GM21390 (cell line): ENCODE measurements around the gene CNTNAP5.

Experiments used
- ATAC-seq: cut with Tn5 transposase; IDR thresholded peaks from one replicate; pipeline ENCODE4 v1.9.1; 2021; ENCODE audit not compliant: unreplicated experiment

CNTNAP5 gene

DNA sequence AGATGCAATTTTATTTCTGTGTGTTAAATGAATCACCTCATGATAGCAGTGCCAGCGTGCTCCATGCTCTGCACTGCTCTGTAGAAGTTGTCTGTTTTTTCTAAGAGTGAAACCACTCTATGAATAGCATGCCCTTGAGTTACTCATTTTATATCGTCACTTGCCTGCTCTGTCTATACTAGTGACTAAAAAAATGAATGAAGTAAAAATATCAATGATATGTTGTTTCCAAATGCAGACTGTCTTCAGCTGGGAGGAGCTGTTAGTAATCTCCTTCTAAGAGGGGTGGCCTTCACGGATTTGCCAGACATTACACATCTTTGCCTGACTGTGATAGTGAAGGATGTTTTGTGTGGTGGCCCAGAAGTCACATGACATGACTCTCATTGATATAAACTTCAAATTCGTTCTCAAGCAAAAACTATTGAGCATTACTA is 852.1 kb downstream of the CNTNAP5 start:
- ATAC-seq = no peak

DNA sequence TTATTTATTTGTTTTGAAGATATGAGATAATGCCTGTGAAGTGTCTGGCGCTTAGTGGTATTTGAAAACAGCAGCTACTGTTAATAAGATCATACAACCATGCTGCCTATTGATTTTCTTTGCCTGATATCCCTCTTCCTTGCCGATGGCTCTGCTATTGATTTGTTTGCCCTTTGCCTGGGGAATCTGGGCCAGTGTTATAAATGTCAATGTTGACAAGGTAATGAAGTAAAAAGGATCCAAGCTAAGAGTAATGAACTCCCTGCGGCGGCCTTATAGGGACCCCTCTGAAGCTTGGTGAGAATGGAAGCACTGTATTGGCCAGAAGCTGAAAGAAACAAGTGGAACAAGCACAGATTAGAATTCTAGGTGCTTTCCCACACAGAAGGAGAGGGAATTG is 854.6 kb downstream of the CNTNAP5 start:
- no peak for ATAC-seq

DNA sequence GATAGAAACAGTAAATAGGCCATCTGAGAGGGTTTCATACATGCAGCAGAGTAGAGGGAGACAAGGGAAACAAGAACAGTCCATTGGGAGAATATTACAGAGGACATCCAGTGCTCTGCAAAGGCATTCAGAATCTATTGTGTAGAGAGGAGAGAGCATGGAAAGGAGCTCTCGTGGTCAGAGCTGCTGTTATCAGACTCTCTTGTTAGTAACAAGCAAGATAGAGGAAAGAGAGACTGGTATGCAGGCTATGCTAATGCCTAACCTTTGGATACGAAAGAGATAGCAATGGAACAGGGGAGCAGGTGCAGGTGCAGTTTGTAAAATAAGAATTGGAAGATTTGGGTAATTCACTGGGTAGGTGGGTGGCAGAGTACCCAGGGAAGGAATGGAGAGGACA is 855.9 kb downstream of the CNTNAP5 start:
- ATAC-seq = no peak

DNA sequence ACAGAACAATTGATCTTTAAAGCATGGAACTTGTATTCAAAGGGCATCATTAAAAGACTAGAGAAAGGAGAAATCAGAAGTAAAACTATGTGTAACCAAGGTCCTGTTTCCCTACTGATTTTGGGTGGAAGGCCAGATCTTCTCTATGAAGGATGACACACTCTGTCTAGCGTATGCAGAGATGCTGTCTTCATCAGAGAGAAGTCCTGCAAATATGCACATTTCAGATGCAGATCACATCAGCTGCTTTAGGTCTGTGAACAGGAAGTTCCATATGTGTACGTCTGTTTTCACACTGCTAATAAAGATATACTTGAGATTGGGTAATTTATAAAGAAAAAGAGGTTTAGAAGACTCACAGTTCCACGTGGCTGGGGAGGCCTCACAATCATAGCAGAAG is 857.3 kb downstream of the CNTNAP5 start:
- ATAC-seq = no peak

DNA sequence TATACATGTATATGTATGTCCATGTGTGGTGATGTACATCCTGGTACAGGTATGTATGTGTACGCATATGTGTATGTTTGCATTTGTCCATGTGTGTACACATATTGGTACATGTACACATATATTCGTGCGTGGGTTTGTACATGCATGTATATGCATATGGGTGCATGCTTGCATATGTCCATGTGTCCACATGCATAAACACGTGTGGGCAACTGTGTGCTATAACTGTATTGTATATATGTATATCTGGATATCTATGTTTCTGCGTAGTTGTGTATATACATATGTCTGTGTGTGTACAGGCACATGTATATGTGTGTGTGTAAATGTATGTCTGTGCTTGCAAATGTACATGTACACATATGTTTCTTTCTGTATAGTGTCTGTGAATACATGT is 858.5 kb downstream of the CNTNAP5 start:
- no peak for ATAC-seq

DNA sequence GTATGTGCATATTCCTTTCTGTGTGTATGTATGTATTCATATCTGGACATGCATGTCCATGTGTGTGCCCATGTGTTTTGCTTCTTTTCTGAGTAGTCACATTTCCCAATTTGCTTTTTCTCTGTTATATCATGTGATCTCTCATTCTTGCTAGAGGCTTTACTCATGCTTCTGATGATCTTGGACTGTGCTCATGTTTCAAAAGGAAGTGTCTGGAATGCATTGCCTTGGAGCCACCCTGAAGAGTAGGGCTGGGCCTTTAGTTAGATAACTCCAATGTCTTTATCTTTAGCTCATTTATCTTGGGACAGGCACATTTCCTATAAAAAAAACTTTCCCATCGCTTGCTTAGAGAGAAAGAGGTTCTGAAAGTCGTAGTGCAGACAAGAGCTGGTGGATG is 859.2 kb downstream of the CNTNAP5 start:
- ATAC-seq = no peak

DNA sequence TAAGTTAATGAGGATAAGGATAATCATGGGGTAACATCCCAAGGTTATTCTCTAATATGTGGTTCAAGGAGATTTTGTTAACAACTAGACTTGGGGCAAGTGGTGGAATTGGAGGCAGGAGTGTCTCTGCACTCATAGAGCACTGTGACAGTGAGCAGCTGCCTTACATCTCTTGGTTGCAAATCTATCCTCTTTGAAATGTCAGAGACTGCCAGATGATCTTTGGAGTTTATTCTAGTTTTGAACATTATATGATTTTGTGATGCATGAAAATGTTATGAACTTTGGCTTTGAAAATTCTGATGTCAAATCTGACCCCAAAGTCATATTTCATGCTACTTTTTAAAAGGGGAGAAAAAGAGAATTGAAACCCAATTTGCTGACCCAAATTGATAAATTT is 861.1 kb downstream of the CNTNAP5 start:
- ATAC-seq = no peak

DNA sequence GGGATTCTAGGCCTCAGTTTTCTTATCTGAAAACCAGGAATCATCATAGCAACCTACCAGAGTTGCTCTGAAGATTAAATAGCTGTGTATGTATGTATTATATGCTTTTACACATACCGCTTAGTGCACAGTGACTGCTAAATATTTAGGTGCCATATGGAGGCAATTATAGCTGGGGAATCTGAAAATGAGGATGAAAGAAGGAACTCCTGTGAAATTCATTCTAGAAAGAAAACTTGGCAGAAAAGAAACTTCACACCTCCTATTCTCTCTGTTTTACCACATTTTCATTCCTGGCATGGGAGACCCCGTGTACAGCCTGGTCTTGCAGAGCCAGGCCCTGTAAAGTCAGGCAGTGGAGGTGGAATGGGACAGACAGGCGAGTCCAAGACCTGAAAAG is 862.4 kb downstream of the CNTNAP5 start:
- no peak for ATAC-seq

DNA sequence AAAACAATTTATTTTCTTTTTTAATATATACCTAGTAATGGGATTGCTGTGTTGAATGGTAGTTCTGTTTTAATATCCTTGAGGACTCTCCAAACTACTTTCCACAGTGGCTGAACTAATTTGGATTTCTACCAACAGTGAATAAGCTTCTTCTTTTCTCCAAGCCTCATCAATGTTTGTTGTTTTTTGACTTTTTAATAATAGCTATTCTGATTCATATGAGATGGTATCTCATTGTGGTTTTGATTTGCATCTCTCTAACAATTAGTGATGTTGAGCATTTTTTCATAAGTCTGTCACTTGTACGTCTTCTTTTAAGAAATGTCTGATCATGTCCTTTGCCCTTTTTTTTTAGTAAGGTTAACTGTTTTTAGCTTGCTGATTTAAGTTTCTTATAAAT is 863.3 kb downstream of the CNTNAP5 start:
- no peak for ATAC-seq

DNA sequence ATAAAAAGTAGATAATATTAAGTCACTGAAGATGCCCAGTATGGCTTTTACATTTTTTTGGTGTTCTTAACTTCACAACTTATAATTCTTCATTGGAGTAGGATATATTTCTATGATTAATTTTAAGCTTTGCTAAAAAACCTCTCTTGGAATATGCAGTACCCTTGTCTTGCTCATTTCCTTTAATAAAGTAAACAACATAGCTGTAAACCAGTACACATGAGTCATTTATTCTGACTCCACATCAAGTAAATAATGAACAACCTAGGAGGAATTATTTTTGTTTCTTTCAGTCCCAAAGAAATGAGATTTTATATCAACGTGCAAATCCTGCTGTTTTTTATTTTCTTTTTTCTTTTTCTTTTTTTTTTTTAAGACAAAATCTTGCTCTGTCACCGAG is 869.1 kb downstream of the CNTNAP5 start:
- no peak for ATAC-seq

DNA sequence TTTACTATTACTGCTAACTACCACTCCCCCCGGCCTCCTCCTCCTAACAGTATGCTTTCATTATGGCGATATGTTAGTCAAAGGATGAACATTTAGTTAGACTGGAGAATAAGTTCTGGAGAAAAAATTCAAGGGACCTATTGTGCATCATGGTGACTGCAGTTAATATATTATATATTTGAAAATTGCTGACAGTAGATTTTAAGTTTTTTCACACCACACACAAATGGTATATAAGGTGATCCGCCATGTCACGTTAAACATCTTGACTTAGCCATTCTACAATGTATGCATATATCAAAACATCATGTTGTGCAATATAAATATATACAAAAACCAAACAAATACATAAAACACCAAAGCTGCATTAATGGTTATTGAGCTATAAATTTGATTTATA is 873.7 kb downstream of the CNTNAP5 start:
- ATAC-seq = no peak

DNA sequence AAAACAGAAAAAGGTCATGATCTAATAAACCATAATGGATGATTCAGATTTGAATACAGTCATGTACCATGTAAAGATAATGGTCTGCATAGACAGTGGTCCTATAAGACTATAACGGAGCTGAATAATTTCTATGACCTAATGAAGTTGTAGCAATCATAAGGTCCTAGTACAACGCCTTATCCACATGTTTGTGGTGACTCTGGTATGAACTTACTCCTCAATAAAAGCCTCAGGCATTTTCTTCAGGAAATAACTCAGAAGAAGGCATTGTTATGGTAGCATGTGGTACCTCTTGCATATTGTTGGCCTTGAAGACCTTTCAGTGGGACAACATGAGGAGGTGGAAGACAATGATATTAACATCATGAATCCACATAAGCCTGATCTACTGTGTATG is 883.3 kb downstream of the CNTNAP5 start:
- no peak for ATAC-seq

DNA sequence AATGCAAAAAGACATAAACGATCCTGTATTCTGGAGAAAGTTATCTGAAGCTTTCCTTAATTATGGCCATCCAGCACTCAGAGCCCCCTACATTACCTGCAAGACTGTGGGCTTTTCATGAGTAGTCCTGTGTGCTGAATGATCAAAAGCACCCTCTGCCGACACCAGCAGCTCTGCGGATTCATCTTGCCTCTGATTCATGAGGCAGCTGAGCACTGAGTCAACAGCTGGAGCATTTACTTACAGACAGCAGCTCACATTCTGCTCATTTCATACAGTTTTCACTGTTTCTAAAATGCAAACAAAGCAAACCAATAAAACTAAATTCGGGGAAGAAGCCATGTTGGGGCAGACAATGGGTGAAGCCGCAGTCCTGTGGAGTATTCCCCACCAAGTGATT is 886.5 kb downstream of the CNTNAP5 start:
- ATAC-seq = no peak

DNA sequence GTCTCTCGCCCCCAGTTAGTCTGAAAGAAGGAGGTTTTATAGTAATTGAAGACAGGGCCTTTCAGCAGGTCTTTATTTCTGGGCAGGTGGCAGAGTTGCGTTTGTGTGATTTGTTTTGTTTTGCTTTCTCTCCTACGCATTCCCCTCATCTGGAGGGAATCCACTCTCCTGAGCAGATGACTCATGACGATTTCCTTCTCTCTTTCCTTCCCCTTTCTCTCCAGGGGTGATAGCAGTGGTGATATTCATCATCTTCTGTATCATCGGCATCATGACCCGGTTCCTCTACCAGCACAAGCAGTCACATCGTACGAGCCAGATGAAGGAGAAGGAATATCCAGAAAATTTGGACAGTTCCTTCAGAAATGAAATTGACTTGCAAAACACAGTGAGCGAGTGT is 888.8 kb downstream of the CNTNAP5 start:
- no peak for ATAC-seq

DNA sequence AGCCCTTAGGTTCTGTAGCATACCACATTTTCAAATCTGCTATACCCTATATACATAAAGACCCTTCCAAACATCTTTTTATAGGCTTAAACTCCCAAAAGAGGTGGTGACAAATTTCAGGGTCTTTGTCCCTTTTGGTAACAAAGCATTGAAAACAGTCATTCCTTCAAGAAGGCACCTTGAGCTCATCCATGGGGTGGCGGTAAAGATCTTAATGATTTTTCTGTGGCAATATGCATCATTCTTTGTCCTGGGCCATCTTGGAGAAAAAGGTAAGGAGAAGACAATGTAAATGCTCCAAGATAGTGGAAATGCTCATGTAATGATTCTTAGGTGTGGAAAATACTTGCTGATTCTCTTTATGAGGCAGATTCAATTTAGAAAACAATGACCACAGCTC is 890.5 kb downstream of the CNTNAP5 start:
- no peak for ATAC-seq

DNA sequence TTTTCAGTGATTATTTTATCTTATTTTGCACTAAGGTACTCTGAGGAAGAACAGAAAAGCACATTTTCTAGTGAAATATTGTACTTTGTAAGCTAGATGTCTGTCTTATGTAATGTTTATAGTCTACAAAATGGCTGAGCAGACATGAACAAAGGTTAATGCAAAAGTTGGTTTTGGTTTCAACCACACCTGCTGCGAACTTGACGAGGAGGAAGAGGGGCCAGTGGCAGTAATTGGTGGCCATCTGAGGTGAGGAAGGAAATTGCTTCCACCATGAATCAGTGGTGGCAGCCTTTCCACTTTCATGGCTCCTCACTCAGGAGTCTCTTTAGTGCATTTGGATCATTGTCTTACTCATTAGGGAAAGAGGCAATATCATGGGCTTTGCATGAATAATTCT is 894.2 kb downstream of the CNTNAP5 start:
- ATAC-seq = no peak

DNA sequence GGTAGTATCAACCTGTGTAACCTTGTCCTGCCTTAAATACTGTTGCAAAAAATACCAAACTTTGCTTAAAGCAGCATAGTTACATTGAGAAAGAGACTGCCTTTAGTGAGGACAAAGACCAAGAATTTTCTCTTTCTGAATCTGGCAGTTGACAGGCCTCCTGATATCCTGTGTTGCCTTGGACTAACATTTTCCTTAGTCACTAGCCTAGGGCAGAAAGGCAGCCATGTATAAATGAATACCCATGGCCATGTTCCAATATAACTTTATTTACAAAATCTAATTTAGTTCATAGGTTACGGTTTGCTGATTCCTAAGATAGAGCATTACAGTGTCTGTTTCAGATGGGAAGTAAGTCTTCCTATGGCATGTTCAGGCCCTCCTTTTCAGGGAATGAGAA is 895.4 kb downstream of the CNTNAP5 start:
- ATAC-seq = no peak

DNA sequence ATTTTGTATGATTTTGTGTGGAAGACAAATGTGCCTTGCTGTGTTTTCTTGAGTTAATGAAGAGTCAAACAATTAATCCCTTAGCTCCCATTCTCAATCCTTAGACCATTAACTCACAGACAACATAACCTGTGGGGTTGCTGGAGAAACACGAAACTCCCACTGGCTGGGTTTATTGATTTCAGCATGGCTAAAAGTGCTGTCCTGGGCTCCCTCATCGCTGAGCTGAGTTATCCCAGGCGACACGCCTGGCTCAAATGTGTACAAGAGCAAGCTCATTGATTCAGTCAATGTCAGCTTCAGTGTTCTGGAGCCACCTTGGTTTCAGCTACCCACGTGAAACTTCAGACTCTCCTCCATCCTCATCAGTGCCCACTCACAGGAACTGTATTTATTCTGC is 896.1 kb downstream of the CNTNAP5 start:
- ATAC-seq = no peak

DNA sequence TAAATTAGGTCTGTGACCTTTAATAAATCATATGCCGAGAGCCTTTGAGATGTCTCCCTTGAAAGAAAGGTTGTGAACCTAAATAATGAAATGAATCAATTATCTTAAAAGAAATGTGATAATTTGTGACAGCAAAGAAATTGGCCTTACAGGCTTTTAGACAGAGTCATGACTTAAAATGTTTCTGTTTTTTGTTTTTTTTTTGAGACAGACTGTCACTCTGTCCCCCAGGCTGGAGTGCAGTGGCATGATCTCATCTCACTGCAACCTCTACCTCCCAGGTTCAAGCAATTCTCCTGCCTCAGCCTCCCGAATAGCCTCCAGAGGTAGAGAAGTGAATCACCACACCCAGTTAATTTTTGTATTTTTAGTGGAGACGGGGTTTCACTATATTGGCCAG is 898.0 kb downstream of the CNTNAP5 start:
- ATAC-seq = no peak

DNA sequence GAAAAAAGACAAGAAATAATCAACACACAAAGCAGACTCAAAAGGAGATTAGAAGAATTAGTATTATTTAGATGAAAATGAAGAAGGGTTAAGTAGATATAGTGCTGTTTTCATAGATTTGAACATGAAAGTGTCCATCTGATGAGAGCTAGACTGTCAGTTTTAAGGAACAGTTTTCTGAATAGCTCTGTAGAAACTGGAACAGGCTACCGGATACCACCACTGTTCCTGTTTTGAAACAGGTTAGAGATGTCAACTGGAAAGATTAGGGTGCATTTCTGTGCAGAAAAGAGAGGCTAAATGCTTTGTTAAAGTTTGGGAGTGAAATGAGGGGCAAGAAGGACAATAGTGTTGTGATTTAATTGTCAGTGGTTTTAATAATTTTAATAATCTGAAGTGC is 908.8 kb downstream of the CNTNAP5 start:
- no peak for ATAC-seq

DNA sequence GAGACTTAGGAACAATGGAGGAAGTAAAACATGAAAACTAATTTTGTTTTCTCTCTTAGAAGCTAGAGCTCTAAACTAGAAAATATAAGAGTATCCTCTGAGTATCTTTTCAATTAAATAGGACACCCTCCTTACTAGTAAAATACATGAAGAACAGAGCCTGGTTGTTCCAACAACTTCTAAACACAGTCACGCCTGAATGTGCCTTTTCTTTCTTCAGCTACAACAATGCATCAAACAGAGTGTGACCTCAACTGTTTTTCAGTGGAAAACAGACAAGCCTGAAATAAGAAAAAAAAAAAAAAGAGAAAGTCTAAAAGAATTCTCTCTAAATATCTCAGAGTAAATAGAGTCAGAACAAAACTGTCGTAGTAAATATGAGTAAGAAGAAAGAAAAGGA is 928.8 kb downstream of the CNTNAP5 start:
- no peak for ATAC-seq

DNA sequence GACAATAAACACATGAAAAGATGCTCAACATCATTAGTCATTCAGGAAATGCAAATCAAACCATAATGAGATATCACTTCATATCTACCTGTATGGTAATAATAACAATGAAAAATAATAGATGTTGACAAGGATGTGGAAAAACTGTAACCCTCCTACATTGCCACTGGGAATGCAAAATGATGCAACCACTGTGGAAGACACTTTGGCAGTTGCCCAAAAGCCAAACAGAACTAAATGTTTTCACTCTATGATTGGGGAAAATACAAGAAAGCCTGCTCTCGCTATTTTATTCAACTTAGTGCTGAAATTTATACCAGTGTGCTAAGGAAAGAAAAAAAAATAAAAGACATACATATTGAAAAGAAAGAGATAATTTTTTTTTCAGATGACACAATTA is 934.5 kb downstream of the CNTNAP5 start:
- no peak for ATAC-seq

DNA sequence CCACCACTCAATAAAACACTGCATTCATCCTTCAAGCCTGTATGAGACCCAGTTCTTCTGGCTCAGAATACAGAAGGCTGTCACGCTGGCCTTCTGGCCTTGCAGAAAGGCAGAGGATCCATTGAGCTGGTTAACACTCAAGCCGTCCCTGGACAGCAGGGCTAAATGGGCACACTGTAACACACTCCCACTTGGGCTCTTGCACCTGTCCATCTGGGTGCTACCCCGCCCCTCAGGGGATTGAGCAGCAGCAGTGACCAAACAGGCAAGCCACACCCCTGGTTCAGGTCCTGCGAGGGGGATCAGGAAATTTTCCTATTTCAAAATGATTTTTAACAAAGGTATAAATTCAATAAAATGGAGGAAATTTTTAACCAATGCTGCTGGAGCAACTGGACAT is 936.0 kb downstream of the CNTNAP5 start:
- no peak for ATAC-seq
